Measurements from ENCODE around the gene MEF2C. TPM values are rescaled to one million over a fixed set of nuclear protein-coding genes. Genes with fewer than 3 reads are reported as not detected.

MEF2C gene
- total RNA-seq, 1 experiment from 2014 or later: 9.9 TPM

- no peak for TF ChIP-seq SIN3A (IDR thresholded peaks at IDR 0.05; ENCODE audit: borderline replicate concordance, insufficient read depth, low read depth, low read length)
These were observed 112.4 kb downstream of the MEF2C start (continued) for GRCh38 chr5:88770276-88771257.

- no peaks in the 10 kb centered on the region for H3K4me1 ChIP-seq (ENCODE audit: control insufficient read depth, insufficient read depth, low read length)
- H3K27ac ChIP-seq (ENCODE audit: low read length): no peak overlapping the region
- ATAC-seq: no peak
- ChIA-PET POLR2A (no interaction called here), CTCF (no interaction called here)
- no TSS peak for BruUV-seq (replicated peaks)
- intact Hi-C loops (cut with micrococcal nuclease; ENCODE audit: unreplicated experiment) (no loop called here), in situ Hi-C loops (cut with HindIII; ENCODE audit: low pct_unique_long_range_greater_than_20kb, low sequenced_read_pairs) (no loop called here)
- H3K27me3 ChIP-seq (ENCODE audit: control insufficient read depth, insufficient read depth, low read length): no peaks in the 10 kb centered on the region
- TF ChIP-seq POLR2AphosphoS5 (IDR thresholded peaks at IDR 0.05; ENCODE audit: low read depth, low read length): no peak
- TF ChIP-seq SIN3A (IDR thresholded peaks at IDR 0.05; ENCODE audit: borderline replicate concordance, insufficient read depth, low read depth, low read length): no peak
- no peak for TF ChIP-seq TCF7L2 (IDR thresholded peaks at IDR 0.05; ENCODE audit: low read depth, low read length)
- TF ChIP-seq REST (IDR thresholded peaks at IDR 0.05; ENCODE audit: insufficient read depth in 1 of 2, low read depth in 2 of 2, low read length in 1 of 2): no peak
- no peak for TF ChIP-seq CTCF (IDR thresholded peaks at IDR 0.05)
- no peak for DNase-seq (ENCODE audit: low read depth, low spot score)
- H3K36me3 ChIP-seq (ENCODE audit: control insufficient read depth, insufficient read depth, low read length): no peaks in the 10 kb centered on the region
- no peaks in the 10 kb centered on the region for H3K9me3 ChIP-seq (ENCODE audit: control insufficient read depth, insufficient read depth, low read depth, low read length)
- no peak overlapping the region for H3K4me3 ChIP-seq (ENCODE audit: low read depth in 2 of 2, low read length in 2 of 2)
These were observed 113.8 kb downstream of the MEF2C start for GRCh38 chr5:88769165-88769564.

GRCh38 chr5:88768411-88768810 is 114.6 kb downstream of the MEF2C start:
- no TSS peak for BruUV-seq (replicated peaks)
- DNase-seq (ENCODE audit: low read depth, low spot score) (no peak), ATAC-seq (no peak)
- Histone ChIP-seq H3K36me3 (ENCODE audit: control insufficient read depth, insufficient read depth, low read length) (no peaks in the 10 kb centered on the region), H3K9me3 (ENCODE audit: control insufficient read depth, insufficient read depth, low read depth, low read length) (no peaks in the 10 kb centered on the region), H3K27me3 (ENCODE audit: control insufficient read depth, insufficient read depth, low read length) (no peaks in the 10 kb centered on the region), H3K4me3 (ENCODE audit: low read depth in 2 of 2, low read length in 2 of 2) (no peak overlapping the region), H3K27ac (ENCODE audit: low read length) (no peak overlapping the region), H3K4me1 (ENCODE audit: control insufficient read depth, insufficient read depth, low read length) (no peaks in the 10 kb centered on the region)
- in situ Hi-C loops (cut with HindIII; ENCODE audit: low pct_unique_long_range_greater_than_20kb, low sequenced_read_pairs): no loop called here
- intact Hi-C loops (cut with micrococcal nuclease; ENCODE audit: unreplicated experiment): no loop called here
- ChIA-PET POLR2A (no interaction called here), CTCF (no interaction called here)
- TF ChIP-seq CTCF (IDR thresholded peaks at IDR 0.05) (no peak), TCF7L2 (IDR thresholded peaks at IDR 0.05; ENCODE audit: low read depth, low read length) (no peak), POLR2AphosphoS5 (IDR thresholded peaks at IDR 0.05; ENCODE audit: low read depth, low read length) (no peak), SIN3A (IDR thresholded peaks at IDR 0.05; ENCODE audit: borderline replicate concordance, insufficient read depth, low read depth, low read length) (no peak), REST (IDR thresholded peaks at IDR 0.05; ENCODE audit: insufficient read depth in 1 of 2, low read depth in 2 of 2, low read length in 1 of 2) (no peak)
